ENCODE results near the gene P2RX6.

Gene P2RX6

GRCh38 chr22:20999350-21000206 is 15.4 kb upstream of the P2RX6 start:
- Histone ChIP-seq H3K4me2 (peak overlapping the region; percentile 69; the same call in 1 of the 2 replicates), H4K20me1 (ENCODE audit: insufficient read depth) (no peaks in the 10 kb centered on the region), H3K79me2 (ENCODE audit: insufficient read depth, low read depth) (peaks cover 23% of the 10 kb centered on the region; the same call in 1 of the 2 replicates), H3K4me3 (IDR thresholded peaks at IDR 0.05; ENCODE audit: insufficient read depth, low read depth, low read length) (no peak overlapping the region), H3K27ac (no peak overlapping the region), H3K4me1 (ENCODE audit: low read depth, poor library complexity, severe bottlenecking) (peaks cover 18% of the 10 kb centered on the region), H3K9ac (no peak overlapping the region; the same call in 1 of the 2 replicates), H3K36me3 (ENCODE audit: insufficient read depth) (no peaks in the 10 kb centered on the region), H2AFZ (ENCODE audit: low read depth) (no peak overlapping the region), H3K27me3 (ENCODE audit: insufficient read depth, low read depth) (no peaks in the 10 kb centered on the region)
- TF ChIP-seq, protein P1, sequence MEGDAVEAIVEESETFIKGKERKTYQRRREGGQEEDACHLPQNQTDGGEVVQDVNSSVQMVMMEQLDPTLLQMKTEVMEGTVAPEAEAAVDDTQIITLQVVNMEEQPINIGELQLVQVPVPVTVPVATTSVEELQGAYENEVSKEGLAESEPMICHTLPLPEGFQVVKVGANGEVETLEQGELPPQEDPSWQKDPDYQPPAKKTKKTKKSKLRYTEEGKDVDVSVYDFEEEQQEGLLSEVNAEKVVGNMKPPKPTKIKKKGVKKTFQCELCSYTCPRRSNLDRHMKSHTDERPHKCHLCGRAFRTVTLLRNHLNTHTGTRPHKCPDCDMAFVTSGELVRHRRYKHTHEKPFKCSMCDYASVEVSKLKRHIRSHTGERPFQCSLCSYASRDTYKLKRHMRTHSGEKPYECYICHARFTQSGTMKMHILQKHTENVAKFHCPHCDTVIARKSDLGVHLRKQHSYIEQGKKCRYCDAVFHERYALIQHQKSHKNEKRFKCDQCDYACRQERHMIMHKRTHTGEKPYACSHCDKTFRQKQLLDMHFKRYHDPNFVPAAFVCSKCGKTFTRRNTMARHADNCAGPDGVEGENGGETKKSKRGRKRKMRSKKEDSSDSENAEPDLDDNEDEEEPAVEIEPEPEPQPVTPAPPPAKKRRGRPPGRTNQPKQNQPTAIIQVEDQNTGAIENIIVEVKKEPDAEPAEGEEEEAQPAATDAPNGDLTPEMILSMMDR (conservative IDR thresholded peaks at IDR 0.05; ENCODE audit: low read depth, low read length) = no peak

DNA sequence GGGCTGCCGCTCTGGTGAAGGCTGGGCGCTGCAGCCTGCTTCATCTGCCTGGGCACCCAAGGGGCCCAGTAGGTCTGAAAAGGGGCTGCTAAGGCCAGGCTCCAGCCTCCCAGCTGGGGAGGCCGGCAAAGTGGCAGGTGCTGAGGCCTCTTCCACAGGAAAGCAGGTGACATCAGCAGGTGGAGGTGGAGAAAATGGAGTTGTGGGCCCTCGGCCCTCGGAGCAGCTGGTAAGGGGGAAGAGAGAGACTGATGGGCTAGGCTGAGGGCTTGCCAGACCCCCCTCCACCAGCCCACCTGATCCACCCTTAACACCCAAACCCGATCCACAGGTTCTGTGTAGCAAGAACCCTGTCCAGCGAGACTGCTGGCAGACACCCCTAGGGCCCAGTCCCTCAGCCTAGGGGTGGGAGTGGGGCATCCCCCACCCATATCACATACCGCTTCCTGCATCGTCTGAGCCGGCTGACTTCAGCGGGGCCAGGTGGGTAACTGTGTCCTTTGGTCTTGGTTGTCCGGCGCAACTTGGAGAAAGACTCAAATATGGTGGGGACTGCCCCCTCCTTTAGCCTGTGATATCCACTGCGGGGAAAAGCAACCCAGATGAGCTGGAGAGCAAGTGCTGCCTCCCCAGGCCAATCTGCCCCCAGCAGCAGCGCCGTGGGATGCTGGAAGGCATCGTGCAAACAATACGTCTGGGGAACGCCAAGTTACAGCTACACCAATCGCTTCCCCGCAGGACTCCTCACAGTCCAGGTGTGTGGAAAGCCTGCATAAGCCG is 14.6 kb upstream of the P2RX6 start:
- H3K79me2 ChIP-seq (ENCODE audit: insufficient read depth, low read depth) = peaks cover 23% of the 10 kb centered on the region; the same call in 1 of the 2 replicates
- H3K36me3 ChIP-seq (ENCODE audit: insufficient read depth) = no peaks in the 10 kb centered on the region
- peak overlapping the region; percentile 92; the same call in 1 of the 2 replicates for H3K9ac ChIP-seq
- peak overlapping the region; percentile 94 for H3K27ac ChIP-seq
- TF ChIP-seq, protein P1 (conservative IDR thresholded peaks at IDR 0.05; ENCODE audit: low read depth, low read length) = no peak
- H3K4me3 ChIP-seq (IDR thresholded peaks at IDR 0.05; ENCODE audit: insufficient read depth, low read depth, low read length) = peak overlapping the region; percentile 52
- H3K4me1 ChIP-seq (ENCODE audit: low read depth, poor library complexity, severe bottlenecking) = peaks cover 18% of the 10 kb centered on the region
- peak overlapping the region; percentile 69 for H3K4me2 ChIP-seq
- no peaks in the 10 kb centered on the region for H3K27me3 ChIP-seq (ENCODE audit: insufficient read depth, low read depth)
- no peaks in the 10 kb centered on the region for H4K20me1 ChIP-seq (ENCODE audit: insufficient read depth)
- H2AFZ ChIP-seq (ENCODE audit: low read depth) = no peak overlapping the region

- TF ChIP-seq, protein P1 (conservative IDR thresholded peaks at IDR 0.05; ENCODE audit: low read depth, low read length) = no peak
- Histone ChIP-seq H3K4me2 (peak overlapping the region; percentile 69), H2AFZ (ENCODE audit: low read depth) (peak overlapping the region; percentile 87), H3K27ac (peak overlapping the region; percentile 94), H4K20me1 (ENCODE audit: insufficient read depth) (no peaks in the 10 kb centered on the region), H3K79me2 (ENCODE audit: insufficient read depth, low read depth) (peaks cover 23% of the 10 kb centered on the region; the same call in 1 of the 2 replicates), H3K4me1 (ENCODE audit: low read depth, poor library complexity, severe bottlenecking) (peaks cover 18% of the 10 kb centered on the region), H3K4me3 (IDR thresholded peaks at IDR 0.05; ENCODE audit: insufficient read depth, low read depth, low read length) (peak overlapping the region; percentile 52), H3K36me3 (ENCODE audit: insufficient read depth) (no peaks in the 10 kb centered on the region), H3K27me3 (ENCODE audit: insufficient read depth, low read depth) (no peaks in the 10 kb centered on the region), H3K9ac (peak overlapping the region; percentile 92)
Observed at GRCh38 chr22:21000987-21001600, 13.9 kb upstream of the P2RX6 start.

GRCh38 chr22:21001601-21002325 is 13.2 kb upstream of the P2RX6 start, which contains the start of gene THAP7:
TSS of gene THAP7 (minus strand) at chr22:21002118. CDS start at chr22:21001911, 207 bp downstream.
- no peaks in the 10 kb centered on the region for H3K36me3 ChIP-seq (ENCODE audit: insufficient read depth)
- peaks cover 23% of the 10 kb centered on the region; the same call in 1 of the 2 replicates for H3K79me2 ChIP-seq (ENCODE audit: insufficient read depth, low read depth)
- H4K20me1 ChIP-seq (ENCODE audit: insufficient read depth) = no peaks in the 10 kb centered on the region
- peak within 1 kb of the TSS; percentile 52 for H3K4me3 ChIP-seq (IDR thresholded peaks at IDR 0.05; ENCODE audit: insufficient read depth, low read depth, low read length)
- peak within 1 kb of the TSS; percentile 92 for H3K9ac ChIP-seq
- peak within 1 kb of the TSS; percentile 87 for H2AFZ ChIP-seq (ENCODE audit: low read depth)
- peak within 1 kb of the TSS; percentile 94 for H3K27ac ChIP-seq
- peaks cover 18% of the 10 kb centered on the region for H3K4me1 ChIP-seq (ENCODE audit: low read depth, poor library complexity, severe bottlenecking)
- H3K4me2 ChIP-seq = peak within 1 kb of the TSS; percentile 99
- TF ChIP-seq, protein P1 (conservative IDR thresholded peaks at IDR 0.05; ENCODE audit: low read depth, low read length) = no peak
- H3K27me3 ChIP-seq (ENCODE audit: insufficient read depth, low read depth) = no peaks in the 10 kb centered on the region
